ENCODE data around the gene CACNA1S. TPM values are rescaled to one million over a fixed set of nuclear protein-coding genes. Genes with fewer than 3 reads are reported as not detected.

Gene CACNA1S
- total RNA-seq, 1 experiment from 2014 or later = not detected

DNA sequence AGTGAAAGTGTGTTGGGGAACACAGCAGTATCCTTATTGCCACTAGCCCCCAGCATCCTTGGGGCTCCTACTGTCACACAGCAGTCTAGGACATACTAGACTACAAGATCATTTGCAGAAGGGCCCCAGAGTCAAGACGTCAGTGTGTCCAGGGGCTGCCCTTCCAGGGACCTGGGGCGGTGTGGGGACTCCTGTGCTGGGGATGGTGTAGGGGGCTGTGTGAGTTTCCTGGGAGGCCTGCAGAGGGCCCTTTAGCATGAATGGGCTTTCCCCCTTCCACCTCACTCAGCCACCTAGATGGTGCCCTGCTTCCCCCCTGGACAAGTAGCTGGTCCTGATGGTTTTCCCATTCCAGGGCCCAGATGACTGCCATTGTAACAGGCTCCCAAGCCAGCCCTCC, 71.2 kb downstream of the CACNA1S start:
- H2BK15ac ChIP-seq (ENCODE audit: low read depth, low read length) = no peak overlapping the region
- no peak overlapping the region for H4K91ac ChIP-seq (ENCODE audit: insufficient read length, low read depth, low read length)
- no peaks in the 10 kb centered on the region for H3K23me2 ChIP-seq (ENCODE audit: insufficient read length, low read depth, low read length, poor library complexity, severe bottlenecking)
- Mint-ChIP-seq H3K9me3 (no peaks in the 10 kb centered on the region), H3K4me3 (no peak overlapping the region), H3K27me3 (ENCODE audit: low read depth) (peaks cover 2% of the 10 kb centered on the region), H3K4me1 (peaks cover 0 to 2% of the 10 kb centered on the region in 2 experiments; a peak in 2 of 4 replicates), H3K36me3 (ENCODE audit: insufficient read depth in 1 of 3, low read depth in 3 of 3) (no peaks in the 10 kb centered on the region), H3K27ac (no peak overlapping the region)
- no peak overlapping the region for H4K8ac ChIP-seq (replicated peaks; ENCODE audit: insufficient read length, low read depth, low read length)
- no peaks in the 10 kb centered on the region for H4K20me1 ChIP-seq (ENCODE audit: control insufficient read depth, insufficient read depth, insufficient read length)
- no peak overlapping the region for H2AFZ ChIP-seq (ENCODE audit: low read length)
- H3K4ac ChIP-seq (ENCODE audit: low read depth, low read length) = no peak overlapping the region
- H3T11ph ChIP-seq (ENCODE audit: low read length) = no peak overlapping the region
- no peak overlapping the region for H3K56ac ChIP-seq (ENCODE audit: insufficient read length, low read depth, low read length)
- H3K4me2 ChIP-seq (ENCODE audit: insufficient read depth, insufficient read length, low read length) = no peak overlapping the region
- H4K5ac ChIP-seq (ENCODE audit: insufficient read length, low read depth, low read length) = no peak overlapping the region
- no peak for TF ChIP-seq CTCF (conservative IDR thresholded peaks at IDR 0.05)
- H2BK120ac ChIP-seq (ENCODE audit: low read depth, low read length, poor library complexity, severe bottlenecking) = no peak overlapping the region
- H3K9me3 ChIP-seq (ENCODE audit: control insufficient read depth, low read depth, low read length) = no peaks in the 10 kb centered on the region
- no peaks in the 10 kb centered on the region for H3K27me3 ChIP-seq (ENCODE audit: insufficient read depth, low read length)
- H2AK5ac ChIP-seq (ENCODE audit: insufficient read length, low read length) = no peak overlapping the region
- no peak overlapping the region for H3K9ac ChIP-seq (ENCODE audit: extremely low read depth, insufficient read length, low read length)
- H3K79me1 ChIP-seq (ENCODE audit: insufficient read depth, low read depth, low read length, poor library complexity, severe bottlenecking) = no peaks in the 10 kb centered on the region
- no peak overlapping the region for H3K27ac ChIP-seq (ENCODE audit: insufficient read length, low read depth, low read length)
- DNase-seq = no peak
- H3K14ac ChIP-seq (ENCODE audit: insufficient read depth, low read length) = no peak overlapping the region; the same call in 1 of the 2 replicates
- H3K18ac ChIP-seq (ENCODE audit: insufficient read length, low read depth, low read length) = no peak overlapping the region
- H3K4me1 ChIP-seq (ENCODE audit: insufficient read depth, low read length) = no peaks in the 10 kb centered on the region
- H2BK20ac ChIP-seq (ENCODE audit: low read depth, low read length, poor library complexity, severe bottlenecking) = no peak overlapping the region
- H3K79me2 ChIP-seq (ENCODE audit: insufficient read depth, low read length) = no peaks in the 10 kb centered on the region
- H2BK5ac ChIP-seq (ENCODE audit: insufficient read length, low read length) = no peak overlapping the region
- no CpG with 5 or more reads among the region's 2 CpGs for WGBS (ENCODE audit: extremely low coverage, insufficient read length, low lambda C conversion rate)
- no peak overlapping the region for H3K23ac ChIP-seq (ENCODE audit: insufficient read length, low read depth, low read length)
- H2BK12ac ChIP-seq (ENCODE audit: insufficient read length, low read depth, low read length) = no peak overlapping the region

All from H9 (cell line).